Measurements from ENCODE around the gene GPR158.

- TF ChIP-seq POLR2AphosphoS5 (IDR thresholded peaks at IDR 0.05; ENCODE audit: low read depth, low read length) (no peak), POLR2A (IDR thresholded peaks at IDR 0.05; ENCODE audit: low read depth, low read length) (no peak)
Observed at GRCh38 chr10:25505466-25505865, 330.7 kb downstream of the GPR158 start.

Measured in GM12892 (cell line).